ENCODE results near the gene TMEM86B. TPM values are rescaled to one million over a fixed set of nuclear protein-coding genes. Genes with fewer than 3 reads are reported as not detected.

Gene TMEM86B
- total RNA-seq, 1 experiment from 2014 or later, result 21.2 TPM

- TF ChIP-seq CTCF (IDR thresholded peaks at IDR 0.05; ENCODE audit: insufficient read depth in 1 of 2, low read depth in 1 of 2, low read length in 1 of 2, severe bottlenecking in 1 of 2, unreplicated experiment in 1 of 2), result no peak
- Mint-ChIP-seq H3K4me3 (ENCODE audit: unreplicated experiment) (no peak overlapping the region), H3K27me3 (ENCODE audit: insufficient read depth, unreplicated experiment) (no peaks in the 10 kb centered on the region), H3K9me3 (ENCODE audit: unreplicated experiment) (no peaks in the 10 kb centered on the region), H3K27ac (ENCODE audit: unreplicated experiment) (no peak overlapping the region), H3K4me1 (ENCODE audit: low read depth, unreplicated experiment) (peaks cover 29% of the 10 kb centered on the region), H3K36me3 (ENCODE audit: insufficient read depth, unreplicated experiment) (peaks cover 38% of the 10 kb centered on the region)
- POLR2A ChIA-PET, result interaction anchor here (0.7 kb wide), 1 partner anchor 95 kb away, joined by 9 read pairs; no protein-coding TSS in a partner anchor
- no TSS peak for BruUV-seq (replicated peaks)
- Histone ChIP-seq H3K4me3 (ENCODE audit: low read depth, low read length) (no peak overlapping the region), H3K36me3 (ENCODE audit: control insufficient read depth, insufficient read depth, low read length) (peaks cover 3% of the 10 kb centered on the region), H3K27me3 (replicated peaks; ENCODE audit: control insufficient read depth, insufficient read depth, low read length) (no peaks in the 10 kb centered on the region), H3K4me1 (0 out of 2 replicates have a peak, but pooled peaks cover 14% of the 10 kb centered on the region), H3K9me3 (no peaks in the 10 kb centered on the region)
- no peak for DNase-seq
- intact Hi-C loops (cut with micrococcal nuclease; ENCODE audit: unreplicated experiment), result no loop called here
- CTCF ChIA-PET, result no interaction called here
Observed at GRCh38 chr19:55252760-55253663, 24.4 kb upstream of the TMEM86B start.

- BruUV-seq (replicated peaks), result no TSS peak
- no peak overlapping the region for H3K27ac Mint-ChIP-seq (ENCODE audit: unreplicated experiment)
Observed at GRCh38 chr19:55251341-55252081, 22.9 kb upstream of the TMEM86B start.

More at GRCh38 chr19:55251341-55252081, 22.9 kb upstream of the TMEM86B start:
- Mint-ChIP-seq H3K4me3 (ENCODE audit: unreplicated experiment) (no peak overlapping the region), H3K4me1 (ENCODE audit: low read depth, unreplicated experiment) (peaks cover 16% of the 10 kb centered on the region), H3K9me3 (ENCODE audit: unreplicated experiment) (no peaks in the 10 kb centered on the region), H3K27me3 (ENCODE audit: insufficient read depth, unreplicated experiment) (no peaks in the 10 kb centered on the region), H3K36me3 (ENCODE audit: insufficient read depth, unreplicated experiment) (peaks cover 28% of the 10 kb centered on the region)
- POLR2A ChIA-PET, result interaction anchor here (0.6 kb wide), 1 partner anchor 29 kb away, joined by 3 read pairs; the partner anchor contains the start of gene HSPBP1
- 0 out of 2 replicates have a peak, but pooled peaks cover 6% of the 10 kb centered on the region for H3K4me1 ChIP-seq
- TF ChIP-seq CTCF (IDR thresholded peaks at IDR 0.05; ENCODE audit: insufficient read depth in 1 of 2, low read depth in 1 of 2, low read length in 1 of 2, severe bottlenecking in 1 of 2, unreplicated experiment in 1 of 2), result no peak
- H3K9me3 ChIP-seq, result no peaks in the 10 kb centered on the region
- H3K4me3 ChIP-seq (ENCODE audit: low read depth, low read length), result no peak overlapping the region
- H3K27me3 ChIP-seq (replicated peaks; ENCODE audit: control insufficient read depth, insufficient read depth, low read length), result no peaks in the 10 kb centered on the region
- CTCF ChIA-PET, result no interaction called here
- no peak for DNase-seq
- intact Hi-C loops (cut with micrococcal nuclease; ENCODE audit: unreplicated experiment), result no loop called here
- H3K36me3 ChIP-seq (ENCODE audit: control insufficient read depth, insufficient read depth, low read length), result peaks cover 5% of the 10 kb centered on the region

Data from Caco-2 (cell line).